HCT116 (cell line): ENCODE results near the gene FES. TPM values are rescaled to one million over a fixed set of nuclear protein-coding genes. Genes with fewer than 3 reads are reported as not detected.

ENCODE experiments used
- ATAC-seq: fragments of 200-7000 bp; cut with Tn5 transposase; 2 replicates; pipeline ENCODE4 v1.9.1; 2020; ENCODE audit warnings: mild to moderate bottlenecking, moderate library complexity
- BruUV-seq: library from RNA; stranded (reverse); fragments of 400-500 nt; replicated peaks from 2 replicates; lab custom pipeline; 2021; lab: Mats Ljungman, UMichigan
- CTCF ChIA-PET: fragments of 300-600 bp; sonication (Branson Sonifier 250); formaldehyde crosslinking; loops from one replicate; lab custom pipeline; 2021; ENCODE audit warnings: antibody characterized with exemption; lab: Charles Lee
- POLR2A ChIA-PET: fragments of 300-600, 350-600 bp; sonication (Branson Sonifier 250); formaldehyde crosslinking; loops from one replicate; lab custom pipeline; 2021; ENCODE audit warnings: antibody characterized with exemption; lab: Charles Lee
- RAD21 ChIA-PET, 2 experiments: fragments of 300-600 bp; sonication (Branson Sonifier 250); formaldehyde crosslinking; loops; one replicate each; lab custom pipeline; 2023; ENCODE audit warnings: low total read pairs in 2 of 2; ENCODE audit not compliant: uncharacterized antibody in 2 of 2, unreplicated experiment in 2 of 2, low non-redundant PET in 1 of 2; lab: Charles Lee
- DNase-seq: peaks from one replicate; pipeline ENCODE4 v3.0.0-alpha.2; 2010; ENCODE audit warnings: low read depth, low spot score
- H2AFZ ChIP-seq: fragments of 200-600 bp; shearing (Covaris generic), sonication (generic); 2 replicates; pipeline ENCODE4 v1.6.1; 2017; ENCODE audit warnings: low read depth, mixed run types, mixed read lengths, antibody characterized with exemption, low read length; ENCODE audit not compliant: poor library complexity, severe bottlenecking
- H3K27ac ChIP-seq: 2 replicates; pipeline ENCODE4 v1.5.1; 2012; ENCODE audit warnings: low read depth, low read length
- H3K27me3 ChIP-seq: fragments of 200-600 bp; sonication (generic); 2 replicates; pipeline ENCODE4 v1.6.1; 2016; ENCODE audit warnings: mixed run types, low read length, mixed read lengths; ENCODE audit not compliant: insufficient read depth
- H3K36me3 ChIP-seq, 2 experiments: fragments of 200-500 bp in 1 of 2; fragments of 200-600 bp in 1 of 2; sonication (Bioruptor generic) in 1 of 2; sonication (generic) in 1 of 2; 2 replicates each; pipeline versions ENCODE4 v1.5.1 to v1.6.1; 2014 to 2016; ENCODE audit warnings: low read length in 2 of 2, inconsistent platforms in 1 of 2, mixed read lengths in 1 of 2, mixed run types in 1 of 2; ENCODE audit not compliant: insufficient read depth in 2 of 2, control insufficient read depth in 1 of 2
- H3K4me1 ChIP-seq, 2 experiments: fragments of 200-600 bp in 1 of 2; sonication (generic) in 1 of 2; 2 replicates each; pipeline versions ENCODE4 v1.5.1 to v1.6.1; 2012 to 2017; ENCODE audit warnings: low read length in 2 of 2, inconsistent platforms in 1 of 2, mild to moderate bottlenecking in 1 of 2, mixed read lengths in 1 of 2, mixed run types in 1 of 2, moderate library complexity in 1 of 2; ENCODE audit not compliant: insufficient read depth in 2 of 2, control insufficient read depth in 1 of 2
- H3K4me2 ChIP-seq: fragments of 200-600 bp; sonication (generic); 2 replicates; pipeline ENCODE4 v1.6.1; 2017; ENCODE audit warnings: mixed run types, low read length, mixed read lengths
- H3K4me3 ChIP-seq, 2 experiments: fragments of 200-600 bp in 1 of 2; sonication (generic) in 1 of 2; replicated peaks in 1 of 2; 2 replicates each; pipeline ENCODE4 v1.5.1; 2011 to 2016; ENCODE audit warnings: low read length in 2 of 2, control low read depth in 1 of 2, low read depth in 1 of 2, mild to moderate bottlenecking in 1 of 2, mixed read lengths in 1 of 2, mixed run types in 1 of 2
- H3K79me2 ChIP-seq: fragments of 200-600 bp; sonication (generic); 2 replicates; pipeline ENCODE4 v1.6.1; 2017; ENCODE audit warnings: mild to moderate bottlenecking, mixed run types, low read length, moderate library complexity, mixed read lengths; ENCODE audit not compliant: insufficient read depth
- H3K9ac ChIP-seq: fragments of 200-600 bp; sonication (generic); 2 replicates; pipeline ENCODE4 v1.6.1; 2016; ENCODE audit warnings: low read length, mixed read lengths
- H3K9me2 ChIP-seq: fragments of 200-600 bp; sonication (generic), shearing (Covaris generic); 2 replicates; pipeline ENCODE4 v1.6.1; 2017; ENCODE audit warnings: mixed run types, mild to moderate bottlenecking, moderate library complexity; ENCODE audit not compliant: insufficient read depth
- H3K9me3 ChIP-seq, 2 experiments: fragments of 200-500 bp in 1 of 2; fragments of 200-600 bp in 1 of 2; sonication (Bioruptor generic) in 1 of 2; sonication (generic) in 1 of 2; 2 replicates each; pipeline ENCODE4 v1.6.1; 2014 to 2017; ENCODE audit warnings: low read length in 2 of 2, mixed read lengths in 2 of 2, inconsistent platforms in 1 of 2, low read depth in 1 of 2, mild to moderate bottlenecking in 1 of 2, mixed run types in 1 of 2, moderate library complexity in 1 of 2; ENCODE audit not compliant: control insufficient read depth in 1 of 2, insufficient read depth in 1 of 2
- H4K20me1 ChIP-seq: fragments of 200-600 bp; sonication (generic), shearing (Covaris generic); 2 replicates; pipeline ENCODE4 v1.6.1; 2017; ENCODE audit warnings: mixed run types, mild to moderate bottlenecking, moderate library complexity; ENCODE audit not compliant: insufficient read depth
- CTCF ChIP-seq, 3 experiments: fragments of 200-600 bp in 1 of 3; sonication (generic) in 1 of 3; IDR thresholded peaks in 2 of 3; conservative IDR thresholded peaks in 1 of 3; 2 replicates each; pipeline ENCODE4 v1.5.1; 2012 to 2017; ENCODE audit warnings: low read depth in 2 of 3, low read length in 2 of 3, antibody characterized with exemption in 1 of 3, borderline replicate concordance in 1 of 3, control low read depth in 1 of 3, mild to moderate bottlenecking in 1 of 3, mixed read lengths in 1 of 3, mixed run types in 1 of 3, moderate library complexity in 1 of 3; ENCODE audit not compliant: insufficient read depth in 1 of 3
- EGR1 ChIP-seq: IDR thresholded peaks from 2 replicates; pipeline ENCODE4 v1.6.1; 2012; ENCODE audit warnings: low read depth
- EZH2 ChIP-seq: fragments of 200-600 bp; sonication (generic); IDR thresholded peaks from 2 replicates; pipeline ENCODE4 v1.6.1; 2017; ENCODE audit warnings: antibody characterized with exemption, mixed run types
- JUND ChIP-seq: IDR thresholded peaks from 2 replicates; pipeline ENCODE4 v1.6.1; 2012
- POLR2AphosphoS5 ChIP-seq: IDR thresholded peaks from 2 replicates; pipeline ENCODE4 v1.6.1; 2011; ENCODE audit warnings: mild to moderate bottlenecking, low read depth, low read length, moderate library complexity
- SIN3A ChIP-seq: IDR thresholded peaks from 2 replicates; pipeline ENCODE4 v1.6.1; 2012; ENCODE audit warnings: low read depth
- YY1 ChIP-seq: IDR thresholded peaks from 2 replicates; pipeline ENCODE4 v1.6.1; 2011; ENCODE audit warnings: low read length, low read depth, moderate library complexity, mild to moderate bottlenecking; ENCODE audit not compliant: insufficient replicate concordance; ENCODE audit errors: extremely low read depth
- intact Hi-C: fragments of 100-400 bp; cut with micrococcal nuclease; formaldehyde crosslinking; loops from 2 replicates; pipeline ENCODE4 v1.10.0; 2022
- total RNA-seq: library from RNA; stranded (reverse); gene quantifications from one replicate; pipeline ENCODE4 v1.2.1, GENCODE V29; 2021; ENCODE audit not compliant: unreplicated experiment

FES gene
- total RNA-seq, 1 experiment from 2014 or later = 5.3 TPM

DNA sequence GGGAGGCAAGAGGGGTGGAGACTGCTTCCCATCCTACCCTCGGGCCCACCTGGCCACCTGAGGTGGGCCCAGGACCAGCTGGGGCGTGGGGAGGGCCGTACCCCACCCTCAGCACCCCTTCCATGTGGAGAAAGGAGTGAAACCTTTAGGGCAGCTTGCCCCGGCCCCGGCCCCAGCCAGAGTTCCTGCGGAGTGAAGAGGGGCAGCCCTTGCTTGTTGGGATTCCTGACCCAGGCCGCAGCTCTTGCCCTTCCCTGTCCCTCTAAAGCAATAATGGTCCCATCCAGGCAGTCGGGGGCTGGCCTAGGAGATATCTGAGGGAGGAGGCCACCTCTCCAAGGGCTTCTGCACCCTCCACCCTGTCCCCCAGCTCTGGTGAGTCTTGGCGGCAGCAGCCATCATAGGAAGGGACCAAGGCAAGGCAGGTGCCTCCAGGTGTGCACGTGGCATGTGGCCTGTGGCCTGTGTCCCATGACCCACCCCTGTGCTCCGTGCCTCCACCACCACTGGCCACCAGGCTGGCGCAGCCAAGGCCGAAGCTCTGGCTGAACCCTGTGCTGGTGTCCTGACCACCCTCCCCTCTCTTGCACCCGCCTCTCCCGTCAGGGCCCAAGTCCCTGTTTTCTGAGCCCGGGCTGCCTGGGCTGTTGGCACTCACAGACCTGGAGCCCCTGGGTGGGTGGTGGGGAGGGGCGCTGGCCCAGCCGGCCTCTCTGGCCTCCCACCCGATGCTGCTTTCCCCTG is 2.2 kb upstream of the FES start:
- H3K79me2 ChIP-seq = no peaks in the 10 kb centered on the region
- H3K4me3 ChIP-seq = no peak overlapping the region
- TSS peak; percentile 30 for BruUV-seq
- no peaks in the 10 kb centered on the region for H3K27me3 ChIP-seq
- DNase-seq (no peak), ATAC-seq (no peak)
- H3K4me2 ChIP-seq = no peak overlapping the region
- H4K20me1 ChIP-seq = no peaks in the 10 kb centered on the region
- RAD21 ChIA-PET = interaction anchor here in 1 of 2 experiments (0.6 kb wide), 1 partner anchor 566 kb away, joined by 5 read pairs; no protein-coding TSS in a partner anchor
- no peak overlapping the region for H3K9ac ChIP-seq
- TF ChIP-seq POLR2AphosphoS5 (peak; percentile 12; the same call in 1 of the 2 replicates), YY1 (no peak)
- TF ChIP-seq, all 23 proteins: peak for 1
- Histone ChIP-seq H3K27ac (no peak overlapping the region; the same call in 1 of the 2 replicates), H3K4me1 (peaks cover 0 to 3% of the 10 kb centered on the region in 2 experiments; a peak in 1 of 4 replicates), H2AFZ (no peak overlapping the region), H3K9me2 (no peaks in the 10 kb centered on the region), H3K36me3 (peaks cover 8 to 10% of the 10 kb centered on the region in 2 experiments; a peak in 2 of 4 replicates), H3K9me3 (no peaks in the 10 kb centered on the region)
- ChIA-PET CTCF (no interaction called here), POLR2A (no interaction called here)
- intact Hi-C loops = no loop called here

DNA sequence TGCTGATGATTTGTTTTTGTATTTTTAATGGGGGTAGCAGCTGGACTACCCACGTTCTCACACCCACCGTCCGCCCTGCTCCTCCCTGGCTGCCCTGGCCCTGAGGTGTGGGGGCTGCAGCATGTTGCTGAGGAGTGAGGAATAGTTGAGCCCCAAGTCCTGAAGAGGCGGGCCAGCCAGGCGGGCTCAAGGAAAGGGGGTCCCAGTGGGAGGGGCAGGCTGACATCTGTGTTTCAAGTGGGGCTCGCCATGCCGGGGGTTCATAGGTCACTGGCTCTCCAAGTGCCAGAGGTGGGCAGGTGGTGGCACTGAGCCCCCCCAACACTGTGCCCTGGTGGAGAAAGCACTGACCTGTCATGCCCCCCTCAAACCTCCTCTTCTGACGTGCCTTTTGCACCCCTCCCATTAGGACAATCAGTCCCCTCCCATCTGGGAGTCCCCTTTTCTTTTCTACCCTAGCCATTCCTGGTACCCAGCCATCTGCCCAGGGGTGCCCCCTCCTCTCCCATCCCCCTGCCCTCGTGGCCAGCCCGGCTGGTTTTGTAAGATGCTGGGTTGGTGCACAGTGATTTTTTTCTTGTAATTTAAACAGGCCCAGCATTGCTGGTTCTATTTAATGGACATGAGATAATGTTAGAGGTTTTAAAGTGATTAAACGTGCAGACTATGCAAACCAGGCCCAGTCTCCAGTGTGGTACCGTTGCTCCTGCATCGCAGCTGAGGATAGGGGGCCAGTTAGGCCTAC is 1.4 kb upstream of the FES start:
- no peak for ATAC-seq
- ChIA-PET CTCF (no interaction called here), RAD21 (interaction anchor here in 1 of 2 experiments (0.6 kb wide), 1 partner anchor 566 kb away, joined by 5 read pairs; no protein-coding TSS in a partner anchor)
- Histone ChIP-seq H3K9me3 (no peaks in the 10 kb centered on the region), H2AFZ (no peak overlapping the region), H3K9me2 (no peaks in the 10 kb centered on the region), H3K9ac (no peak overlapping the region), H3K27me3 (no peaks in the 10 kb centered on the region), H3K4me3 (no peak overlapping the region), H3K27ac (no peak overlapping the region)
- BruUV-seq = no TSS peak
- no peak for TF ChIP-seq CTCF (IDR thresholded peaks at IDR 0.05 in 2 of 3, conservative IDR thresholded peaks at IDR 0.05 in 1 of 3; ENCODE audit: borderline replicate concordance in 1 of 3, insufficient read depth in 1 of 3, low read depth in 2 of 3, low read length in 2 of 3)
- no peak for TF ChIP-seq EZH2
- no peak for TF ChIP-seq JUND
- TF ChIP-seq EGR1 = no peak
- TF ChIP-seq SIN3A = no peak
- no peak for TF ChIP-seq YY1
- TF ChIP-seq, all 23 proteins: peak for 0
- Histone ChIP-seq H3K4me1 (peaks cover 0 to 3% of the 10 kb centered on the region in 2 experiments; a peak in 1 of 4 replicates), H3K36me3 (peaks cover 1 to 3% of the 10 kb centered on the region in 2 experiments; a peak in 1 of 4 replicates), H3K4me2 (no peak overlapping the region), H4K20me1 (no peaks in the 10 kb centered on the region), H3K79me2 (no peaks in the 10 kb centered on the region)
- no peak for DNase-seq
- POLR2A ChIA-PET = no interaction called here
- intact Hi-C loops = no loop called here
